ENCODE results near the gene HAAO. TPM values are rescaled to one million over a fixed set of nuclear protein-coding genes. Genes with fewer than 3 reads are reported as not detected.

Gene HAAO
- total and polyA plus RNA-seq, 2 donors (not counting 3 experiments of a cell fraction or from before 2014, with no cell fraction given): 0.82 to 1.1 TPM

DNA sequence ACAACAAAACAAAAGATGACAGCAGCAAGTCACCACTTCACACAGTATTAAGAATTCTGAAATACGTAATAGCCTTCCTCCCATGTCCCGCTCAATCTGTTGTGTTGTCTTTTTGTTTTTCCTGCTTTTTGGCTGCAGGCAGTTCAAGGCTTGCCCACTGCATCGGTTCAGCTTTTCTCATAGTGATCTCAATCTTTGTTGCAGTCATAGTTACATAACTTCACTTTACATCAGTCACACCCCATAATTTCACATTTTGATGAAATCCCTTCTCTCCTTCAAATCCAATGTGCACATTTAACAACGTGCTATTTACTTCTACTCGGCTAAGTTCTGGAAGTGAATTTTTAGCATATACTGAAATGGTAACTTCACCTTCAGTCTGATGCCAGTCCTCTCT, 33.8 kb upstream of the HAAO start:
- no peak overlapping the region for H3K27ac ChIP-seq (ENCODE audit: insufficient read depth, low read depth, low read length)
- intact Hi-C loops (cut with micrococcal nuclease) (no loop called here), dilution Hi-C loops (cut with MboI; ENCODE audit: extremely low pct_ligation_motif_present, low sequenced_read_pairs) (no loop called here)
- DNase-seq (ENCODE audit: low read depth, low spot score) (no peak), FAIRE-seq (no peak)
- H2AFZ ChIP-seq (ENCODE audit: low read depth, low read length): no peak overlapping the region
- no peaks in the 10 kb centered on the region for H3K9me3 ChIP-seq (replicated peaks; ENCODE audit: control insufficient read depth, insufficient read depth, low read length)
- no peaks in the 10 kb centered on the region for H3K9me1 ChIP-seq (replicated peaks; ENCODE audit: control insufficient read depth, extremely low read depth, insufficient read depth, low read length)
- ChIA-PET POLR2A (no interaction called here), CTCF (interaction anchor here (0.9 to 1.2 kb wide), 2 partner anchors 403 to 751 kb away, joined by 5 read pairs; no protein-coding TSS in a partner anchor)
- H3K4me2 ChIP-seq (ENCODE audit: insufficient read depth, low read length): no peak overlapping the region
- no peaks in the 10 kb centered on the region for H3K36me3 ChIP-seq (ENCODE audit: control insufficient read depth in 2 of 2, extremely low read depth in 1 of 2, insufficient read depth in 2 of 2, low read length in 2 of 2)
- no TSS peak for BruUV-seq (replicated peaks)
- no peak overlapping the region for H3K9ac ChIP-seq (replicated peaks; ENCODE audit: extremely low read depth, insufficient read depth, low read length)
- H3K4me1 ChIP-seq (ENCODE audit: control insufficient read depth, extremely low read depth, insufficient read depth, low read length): no peaks in the 10 kb centered on the region
- no peak overlapping the region for H3K4me3 ChIP-seq (replicated peaks in 1 of 3; ENCODE audit: insufficient read depth in 1 of 3, low read depth in 1 of 3, low read length in 3 of 3)
- no peaks in the 10 kb centered on the region for H3K79me2 ChIP-seq (ENCODE audit: control insufficient read depth, insufficient read depth, low read length)
- H4K20me1 ChIP-seq (replicated peaks; ENCODE audit: control insufficient read depth, extremely low read depth, insufficient read depth, low read length): no peaks in the 10 kb centered on the region
- no peaks in the 10 kb centered on the region for H3K27me3 ChIP-seq (ENCODE audit: control insufficient read depth in 2 of 2, insufficient read depth in 2 of 2, low read length in 2 of 2)
- TF ChIP-seq MAX (IDR thresholded peaks at IDR 0.05; ENCODE audit: insufficient read depth, insufficient read length) (no peak), CTCF (IDR thresholded peaks at IDR 0.05; ENCODE audit: extremely low read depth in 1 of 2, insufficient read depth in 1 of 2, low read depth in 1 of 2, low read length in 2 of 2) (no peak), EZH2 (IDR thresholded peaks at IDR 0.05; ENCODE audit: borderline replicate concordance, low read depth, low read length, severe bottlenecking) (no peak), MYC (IDR thresholded peaks at IDR 0.05; ENCODE audit: low read depth, low read length) (no peak), GATA2 (IDR thresholded peaks at IDR 0.05; ENCODE audit: insufficient read depth, insufficient read length, low read depth, low read length) (no peak), POLR2A (IDR thresholded peaks at IDR 0.05; ENCODE audit: low read depth, low read length) (no peak), POLR2AphosphoS5 (IDR thresholded peaks at IDR 0.05; ENCODE audit: insufficient read depth, low read depth, low read length) (no peak), JUN (IDR thresholded peaks at IDR 0.05; ENCODE audit: borderline replicate concordance, insufficient read depth, insufficient read length, low read depth) (no peak), FOS (IDR thresholded peaks at IDR 0.05; ENCODE audit: borderline replicate concordance, insufficient read depth, low read length) (no peak)
